B cell (primary cell): ENCODE data around the gene RBKS. TPM values are rescaled to one million over a fixed set of nuclear protein-coding genes. Genes with fewer than 3 reads are reported as not detected.

ENCODE experiments used
- ATAC-seq: fragments of 200-7000 bp; cut with Tn5 transposase; one replicate; pipeline ENCODE4 v1.10.0; 2021; ENCODE audit warnings: low read depth, mild to moderate bottlenecking, moderate number of reproducible peaks, moderate library complexity
- CTCF ChIA-PET: fragments of 350-600 bp; sonication (Branson Sonifier 250); formaldehyde crosslinking; loops from one replicate; lab custom pipeline; 2021; ENCODE audit warnings: antibody characterized with exemption, inconsistent platforms; lab: Charles Lee
- POLR2A ChIA-PET: fragments of 350-600 bp; sonication (Branson Sonifier 250); formaldehyde crosslinking; loops from one replicate; lab custom pipeline; 2021; ENCODE audit warnings: antibody characterized with exemption; lab: Charles Lee
- DNase-seq: peaks from one replicate; pipeline ENCODE4 v3.0.0; 2013
- H2AFZ ChIP-seq: 2 replicates; pipeline ENCODE4 v1.6.1; 2012; ENCODE audit warnings: mild to moderate bottlenecking, low read depth, low read length; ENCODE audit not compliant: insufficient read depth, poor library complexity, severe bottlenecking
- H3K27ac ChIP-seq, 2 donors: 1 replicate in 1 of 2; 2 replicates in 1 of 2; pipeline ENCODE4 v1.5.1; 2012 to 2013; ENCODE audit warnings: low read length in 2 of 2, mild to moderate bottlenecking in 2 of 2, moderate library complexity in 1 of 2
- H3K27me3 ChIP-seq, 4 experiments: fragments of 200-600 bp in 1 of 4; sonication (generic) in 1 of 4; replicated peaks in 1 of 4; 1 replicate in 2 of 4; 2 replicates in 2 of 4; pipeline versions ENCODE4 v1.6.1 to v1.7.0; 2013 to 2016; ENCODE audit warnings: low read length in 3 of 4, mild to moderate bottlenecking in 2 of 4, mixed read lengths in 1 of 4, moderate library complexity in 1 of 4; ENCODE audit not compliant: insufficient read depth in 4 of 4, control insufficient read depth in 3 of 4; ENCODE audit errors: control extremely low read depth in 1 of 4
- H3K36me3 ChIP-seq, 2 experiments: replicated peaks in 1 of 2; 1 replicate in 1 of 2; 2 replicates in 1 of 2; pipeline versions ENCODE4 v1.6.1 to v1.7.1; 2013; ENCODE audit warnings: low read length in 1 of 2; ENCODE audit not compliant: insufficient read depth in 2 of 2, control insufficient read depth in 1 of 2; ENCODE audit errors: control extremely low read depth in 1 of 2, extremely low read depth in 1 of 2
- H3K4me1 ChIP-seq, 2 donors: fragments of 200-600 bp in 1 of 2; sonication (generic) in 1 of 2; 1 replicate in 1 of 2; 2 replicates in 1 of 2; pipeline versions ENCODE4 v1.5.1 to v1.6.1; 2013 to 2017; ENCODE audit warnings: low read length in 2 of 2; ENCODE audit not compliant: control insufficient read depth in 2 of 2, insufficient read depth in 2 of 2
- H3K4me2 ChIP-seq: replicated peaks from 2 replicates; pipeline ENCODE3; 2012; ENCODE audit warnings: mild to moderate bottlenecking, low read depth, low read length; ENCODE audit not compliant: poor library complexity, severe bottlenecking
- H3K4me3 ChIP-seq, 5 experiments: fragments of 200-600 bp in 1 of 5; sonication (generic) in 1 of 5; 1 replicate in 3 of 5; 2 replicates in 2 of 5; pipeline versions ENCODE4 v1.5.1 to v1.7.0; 2011 to 2016; ENCODE audit warnings: low read length in 4 of 5, mild to moderate bottlenecking in 4 of 5, low read depth in 2 of 5, control low read depth in 1 of 5, moderate library complexity in 1 of 5; ENCODE audit not compliant: insufficient read depth in 1 of 5; ENCODE audit errors: control extremely low read depth in 1 of 5, extremely low read depth in 1 of 5
- H3K79me2 ChIP-seq: fragments of 200-600 bp; sonication (generic); one replicate; pipeline ENCODE4 v1.6.0; 2016; ENCODE audit warnings: low read length; ENCODE audit not compliant: control insufficient read depth, insufficient read depth
- H3K9ac ChIP-seq: fragments of 200-600 bp; sonication (generic); 2 replicates; pipeline ENCODE4 v1.6.1; 2017; ENCODE audit warnings: mild to moderate bottlenecking, low read length, moderate library complexity
- H3K9me3 ChIP-seq, 3 donors: one replicate each; pipeline versions ENCODE4 v1.6.1 to v1.7.1; 2013; ENCODE audit warnings: low read length in 2 of 3; ENCODE audit not compliant: control insufficient read depth in 2 of 3, insufficient read depth in 1 of 3; ENCODE audit errors: control extremely low read depth in 1 of 3
- H4K20me1 ChIP-seq: 2 replicates; pipeline ENCODE4 v1.6.0; 2012; ENCODE audit warnings: mild to moderate bottlenecking, low read length; ENCODE audit not compliant: insufficient read depth, control insufficient read depth, poor library complexity, severe bottlenecking
- H3K27ac Mint-ChIP-seq: one replicate; pipeline ENCODE4 v1.8.0; 2021; ENCODE audit warnings: mixed read lengths
- H3K27me3 Mint-ChIP-seq: one replicate; pipeline ENCODE4 v1.8.0; 2021; ENCODE audit warnings: mixed read lengths
- H3K4me1 Mint-ChIP-seq: one replicate; pipeline ENCODE4 v1.8.0; 2021; ENCODE audit warnings: mixed read lengths
- H3K4me3 Mint-ChIP-seq: one replicate; pipeline ENCODE4 v1.8.0; 2021; ENCODE audit warnings: mixed read lengths
- H3K9me3 Mint-ChIP-seq: one replicate; pipeline ENCODE4 v1.8.0; 2022; ENCODE audit warnings: mixed read lengths; ENCODE audit not compliant: insufficient read depth
- EZH2 ChIP-seq: IDR thresholded peaks from 2 replicates; pipeline ENCODE4 v1.6.1; 2012; ENCODE audit warnings: borderline replicate concordance, low read depth, mild to moderate bottlenecking, moderate library complexity, low read length; ENCODE audit not compliant: insufficient read depth, poor library complexity, severe bottlenecking
- WGBS: methylation state at CpG from one replicate; pipeline ENCODE4 v1.1.5; 2013; ENCODE audit warnings: missing lambda C conversion rate; ENCODE audit not compliant: insufficient coverage; 5-methylcytosine and 5-hydroxymethylcytosine counted together
- intact Hi-C: fragments of 100-400 bp; cut with micrococcal nuclease; formaldehyde crosslinking; loops from one replicate; pipeline ENCODE4 v1.10.0; 2022
- polyA plus RNA-seq: library from polyadenylated mRNA; depleted of rRNA; stranded (reverse); fragments of >200 nt; gene quantifications from 2 replicates; pipeline ENCODE4 v1.2.3, GENCODE V29; 2012
- total RNA-seq, 2 donors: library from RNA; stranded (reverse); fragments of 120-200 nt in 1 of 2; gene quantifications; 1 replicate in 1 of 2; 2 replicates in 1 of 2; pipeline versions ENCODE4 v1.2.3 to v1.2.4, GENCODE V29; 2013 to 2022
- TF ChIP-seq, protein P1 (sequence below): fragments of 200-600 bp; IDR thresholded peaks from one replicate; pipeline ENCODE4 v1.8.0; 2022; ENCODE audit warnings: antibody characterized with exemption, mild to moderate bottlenecking

RBKS gene
- total and polyA plus RNA-seq, 2 donors (not counting 1 experiment from before 2014, with no cell fraction given): 6.4 to 9.2 TPM

DNA sequence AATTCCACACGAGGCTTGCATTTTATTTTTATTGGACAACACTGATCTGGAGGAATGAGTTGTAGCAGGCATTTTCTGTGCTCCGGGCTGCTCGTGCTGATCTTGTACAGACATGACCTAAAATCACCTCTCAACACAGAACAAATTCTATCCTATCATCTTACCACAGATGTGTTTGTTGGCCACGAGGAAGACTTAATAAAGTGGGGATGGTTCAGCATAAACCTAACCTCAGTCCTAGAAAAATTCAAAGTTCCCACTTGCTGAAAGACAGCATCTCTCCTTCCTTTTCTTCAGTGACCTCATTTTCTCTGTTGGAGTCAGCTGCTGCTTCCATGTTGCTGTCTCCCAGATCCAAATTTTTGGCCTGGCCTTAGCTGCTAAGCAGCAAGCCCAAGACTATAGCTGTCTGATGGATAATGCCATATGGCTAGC is 45.3 kb downstream of the RBKS start:
- intact Hi-C loops: no loop called here
- Histone ChIP-seq H3K27me3 (no peaks in the 10 kb centered on the region), H3K36me3 (no peaks in the 10 kb centered on the region), H3K4me3 (no peak overlapping the region), H3K79me2 (no peaks in the 10 kb centered on the region), H3K4me1 (no peaks in the 10 kb centered on the region), H3K4me2 (no peak overlapping the region), H4K20me1 (no peaks in the 10 kb centered on the region), H3K27ac (no peak overlapping the region), H3K9ac (no peak overlapping the region), H3K9me3 (no peaks in the 10 kb centered on the region), H2AFZ (no peak overlapping the region)
- H3K4me3 Mint-ChIP-seq: no peak overlapping the region
- TF ChIP-seq, protein P1, sequence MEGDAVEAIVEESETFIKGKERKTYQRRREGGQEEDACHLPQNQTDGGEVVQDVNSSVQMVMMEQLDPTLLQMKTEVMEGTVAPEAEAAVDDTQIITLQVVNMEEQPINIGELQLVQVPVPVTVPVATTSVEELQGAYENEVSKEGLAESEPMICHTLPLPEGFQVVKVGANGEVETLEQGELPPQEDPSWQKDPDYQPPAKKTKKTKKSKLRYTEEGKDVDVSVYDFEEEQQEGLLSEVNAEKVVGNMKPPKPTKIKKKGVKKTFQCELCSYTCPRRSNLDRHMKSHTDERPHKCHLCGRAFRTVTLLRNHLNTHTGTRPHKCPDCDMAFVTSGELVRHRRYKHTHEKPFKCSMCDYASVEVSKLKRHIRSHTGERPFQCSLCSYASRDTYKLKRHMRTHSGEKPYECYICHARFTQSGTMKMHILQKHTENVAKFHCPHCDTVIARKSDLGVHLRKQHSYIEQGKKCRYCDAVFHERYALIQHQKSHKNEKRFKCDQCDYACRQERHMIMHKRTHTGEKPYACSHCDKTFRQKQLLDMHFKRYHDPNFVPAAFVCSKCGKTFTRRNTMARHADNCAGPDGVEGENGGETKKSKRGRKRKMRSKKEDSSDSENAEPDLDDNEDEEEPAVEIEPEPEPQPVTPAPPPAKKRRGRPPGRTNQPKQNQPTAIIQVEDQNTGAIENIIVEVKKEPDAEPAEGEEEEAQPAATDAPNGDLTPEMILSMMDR: no peak
- TF ChIP-seq EZH2: no peak
- no peaks in the 10 kb centered on the region for H3K9me3 Mint-ChIP-seq
- no peaks in the 10 kb centered on the region for H3K27me3 Mint-ChIP-seq
- DNase-seq (no peak), ATAC-seq (no peak)
- WGBS: 80% methylated on average over 1 of the region's 4 CpGs
- CTCF ChIA-PET: interaction anchor here (1.0 kb wide), 1 partner anchor 17 kb away, joined by 4 read pairs; no protein-coding TSS in a partner anchor
- H3K4me1 Mint-ChIP-seq: no peaks in the 10 kb centered on the region
- no peak overlapping the region for H3K27ac Mint-ChIP-seq
- POLR2A ChIA-PET: interaction anchor here (0.6 kb wide), 1 partner anchor 431 kb away, joined by 4 read pairs; no protein-coding TSS in a partner anchor

DNA sequence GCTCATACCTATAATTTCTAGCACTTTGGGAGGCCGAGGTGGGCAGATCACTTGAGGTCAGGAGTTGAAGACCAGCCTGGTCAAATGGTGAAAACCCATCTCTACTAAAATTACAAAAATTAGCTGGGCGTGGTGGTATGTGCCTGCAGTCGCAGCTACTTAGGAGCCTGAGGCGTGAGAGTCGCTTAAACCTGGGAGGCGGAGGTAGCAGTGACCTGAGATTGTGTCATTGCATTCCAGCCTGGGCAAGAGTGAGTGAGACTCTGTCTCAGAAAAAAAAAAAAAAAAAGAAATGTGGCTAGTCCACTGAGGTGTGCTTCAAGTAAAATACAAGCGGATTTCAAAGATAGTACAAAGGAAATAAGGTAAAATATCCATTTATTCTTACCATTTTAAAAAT is 46.2 kb downstream of the RBKS start:
- Mint-ChIP-seq H3K4me3 (no peak overlapping the region), H3K27me3 (no peaks in the 10 kb centered on the region), H3K4me1 (no peaks in the 10 kb centered on the region), H3K27ac (no peak overlapping the region), H3K9me3 (no peaks in the 10 kb centered on the region)
- CTCF ChIA-PET: no interaction called here
- 98% methylated on average over 5 of the region's 7 CpGs for WGBS
- no peak overlapping the region for H3K4me3 ChIP-seq
- intact Hi-C loops: no loop called here
- DNase-seq (no peak), ATAC-seq (no peak)
- no peaks in the 10 kb centered on the region for H3K79me2 ChIP-seq
- H4K20me1 ChIP-seq: no peaks in the 10 kb centered on the region
- no peak overlapping the region for H3K9ac ChIP-seq
- no peak overlapping the region for H2AFZ ChIP-seq
- POLR2A ChIA-PET: no interaction called here
- H3K36me3 ChIP-seq: no peaks in the 10 kb centered on the region
- TF ChIP-seq, protein P1: no peak
- TF ChIP-seq EZH2: no peak
- no peaks in the 10 kb centered on the region for H3K4me1 ChIP-seq
- H3K27ac ChIP-seq: no peak overlapping the region
- no peak overlapping the region for H3K4me2 ChIP-seq
- no peaks in the 10 kb centered on the region for H3K27me3 ChIP-seq
- H3K9me3 ChIP-seq: no peaks in the 10 kb centered on the region
